Uterus (tissue), 2 donors: Measurements from ENCODE around the gene SHC4.
"Not testable (repeated sequence)": the region's sequence is repeated elsewhere in the genome, so short reads cannot be mapped to it uniquely, and the experiment has no call there.

Experiments used
- POLR2A ChIP-seq, 2 donors: fragments of 450-650 bp; IDR thresholded peaks; one replicate each; pipeline ENCODE4 v1.6.1; 2016; ENCODE audit warnings: antibody characterized with exemption in 2 of 2, mild to moderate bottlenecking in 1 of 2, moderate library complexity in 1 of 2
- TF ChIP-seq, protein P1 (sequence below), 4 experiments: fragments of 200-600 bp in 2 of 4; fragments of 450-650 bp in 2 of 4; sonication (generic) in 2 of 4; IDR thresholded peaks; one replicate each; pipeline ENCODE4 v1.5.1; 2016 to 2019; ENCODE audit warnings: antibody characterized with exemption in 4 of 4, mild to moderate bottlenecking in 2 of 4, moderate library complexity in 1 of 4

DNA sequence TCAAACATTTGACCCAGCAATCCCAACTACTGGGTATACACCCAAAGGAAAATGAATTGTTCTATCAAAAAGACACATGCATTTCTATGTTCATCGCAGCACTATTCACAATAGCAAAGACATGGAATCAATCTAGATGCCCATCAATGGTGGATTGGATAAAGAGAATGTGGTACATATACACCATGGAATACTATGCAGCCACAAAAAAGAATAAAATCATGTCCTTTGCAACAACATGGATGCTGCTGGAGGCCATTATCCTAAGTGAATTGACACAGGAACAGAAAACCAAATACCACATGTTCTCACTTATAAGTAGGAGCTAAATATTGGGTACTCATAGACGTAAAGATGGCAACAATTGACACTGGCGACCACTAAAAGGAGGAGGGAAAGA is 109.3 kb downstream of the SHC4 start:
- TF ChIP-seq, protein P1, sequence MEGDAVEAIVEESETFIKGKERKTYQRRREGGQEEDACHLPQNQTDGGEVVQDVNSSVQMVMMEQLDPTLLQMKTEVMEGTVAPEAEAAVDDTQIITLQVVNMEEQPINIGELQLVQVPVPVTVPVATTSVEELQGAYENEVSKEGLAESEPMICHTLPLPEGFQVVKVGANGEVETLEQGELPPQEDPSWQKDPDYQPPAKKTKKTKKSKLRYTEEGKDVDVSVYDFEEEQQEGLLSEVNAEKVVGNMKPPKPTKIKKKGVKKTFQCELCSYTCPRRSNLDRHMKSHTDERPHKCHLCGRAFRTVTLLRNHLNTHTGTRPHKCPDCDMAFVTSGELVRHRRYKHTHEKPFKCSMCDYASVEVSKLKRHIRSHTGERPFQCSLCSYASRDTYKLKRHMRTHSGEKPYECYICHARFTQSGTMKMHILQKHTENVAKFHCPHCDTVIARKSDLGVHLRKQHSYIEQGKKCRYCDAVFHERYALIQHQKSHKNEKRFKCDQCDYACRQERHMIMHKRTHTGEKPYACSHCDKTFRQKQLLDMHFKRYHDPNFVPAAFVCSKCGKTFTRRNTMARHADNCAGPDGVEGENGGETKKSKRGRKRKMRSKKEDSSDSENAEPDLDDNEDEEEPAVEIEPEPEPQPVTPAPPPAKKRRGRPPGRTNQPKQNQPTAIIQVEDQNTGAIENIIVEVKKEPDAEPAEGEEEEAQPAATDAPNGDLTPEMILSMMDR (IDR thresholded peaks at IDR 0.05): not testable (repeated sequence)
- TF ChIP-seq POLR2A (IDR thresholded peaks at IDR 0.05): not testable (repeated sequence)
